Left ventricle myocardium superior (tissue), 1 donor: ENCODE results near the gene WDR7. TPM values are rescaled to one million over a fixed set of nuclear protein-coding genes. Genes with fewer than 3 reads are reported as not detected.

ENCODE experiments used
- ATAC-seq: fragments of 200-7000 bp; cut with Tn5 transposase; one replicate; pipeline ENCODE4 v1.9.1; 2020; ENCODE audit warnings: mild to moderate bottlenecking, moderate library complexity
- DNase-seq: peaks from one replicate; pipeline ENCODE4 v3.0.0-alpha.2; 2020
- intact Hi-C: fragments of 100-400 bp; cut with micrococcal nuclease; formaldehyde crosslinking; loops from one replicate; pipeline ENCODE4 v1.11.0; 2022
- long read RNA-seq: library from polyadenylated mRNA; unstranded; transcript quantifications from one replicate; pipeline ENCODE4 v2.0.0, GENCODE V29; 2021
- total RNA-seq: library from RNA; stranded (reverse); fragmentation: NEBNext Ultra II Directional; extraction: Animal tissue kit (Norgen Biotek cat#: 25700); gene quantifications from one replicate; pipeline ENCODE4 v1.2.1, GENCODE V29; 2021
- donor health status: DM: no; HTN: yes; CAD: no; lungs with severe emphysema.

WDR7 gene
- total RNA-seq: 25.8 TPM
- long read RNA-seq, partial matches to known transcripts: 10 of 12 reads
- long read RNA-seq, other reads (novel, unspliced or antisense): 2 of 12 reads

- ATAC-seq (peak; percentile 99), DNase-seq (peak; percentile 97)
- intact Hi-C loops: no loop called here
These were observed at the start of gene WDR7 for GRCh38 chr18:56650944-56651770. Gene WDR7, plus strand, starts transcription at chr18:56651359. Its CDS starts 21,157 bp downstream, at chr18:56672516.

DNA sequence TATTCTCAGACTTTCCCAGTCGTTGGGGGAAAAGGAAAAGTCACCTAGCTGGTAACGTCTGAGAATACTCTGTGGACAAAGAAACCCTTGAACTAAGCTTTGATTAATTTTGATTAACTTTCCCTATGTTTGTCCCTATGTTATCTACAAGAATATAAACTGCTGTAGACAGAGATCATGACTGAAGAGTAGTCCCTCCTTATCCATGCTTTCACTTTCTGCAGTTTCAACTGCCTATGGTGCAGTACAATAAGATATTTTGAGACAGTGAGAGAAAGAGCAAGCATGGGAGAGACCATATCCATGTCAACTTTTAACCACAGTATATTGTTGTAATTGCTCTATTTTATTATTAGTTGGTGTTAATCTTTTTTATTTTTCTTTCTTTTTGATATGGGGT is 44.5 kb upstream of the WDR7 start:
- intact Hi-C loops: no loop called here
- DNase-seq: no peak
- no peak for ATAC-seq

- intact Hi-C loops: no loop called here
- ATAC-seq (no peak), DNase-seq (no peak)
These were observed 35.2 kb upstream of the WDR7 start for GRCh38 chr18:56615738-56616520.

- ATAC-seq (no peak), DNase-seq (no peak)
- intact Hi-C loops: no loop called here
These were observed 23.2 kb upstream of the WDR7 start for GRCh38 chr18:56627991-56628390.

DNA sequence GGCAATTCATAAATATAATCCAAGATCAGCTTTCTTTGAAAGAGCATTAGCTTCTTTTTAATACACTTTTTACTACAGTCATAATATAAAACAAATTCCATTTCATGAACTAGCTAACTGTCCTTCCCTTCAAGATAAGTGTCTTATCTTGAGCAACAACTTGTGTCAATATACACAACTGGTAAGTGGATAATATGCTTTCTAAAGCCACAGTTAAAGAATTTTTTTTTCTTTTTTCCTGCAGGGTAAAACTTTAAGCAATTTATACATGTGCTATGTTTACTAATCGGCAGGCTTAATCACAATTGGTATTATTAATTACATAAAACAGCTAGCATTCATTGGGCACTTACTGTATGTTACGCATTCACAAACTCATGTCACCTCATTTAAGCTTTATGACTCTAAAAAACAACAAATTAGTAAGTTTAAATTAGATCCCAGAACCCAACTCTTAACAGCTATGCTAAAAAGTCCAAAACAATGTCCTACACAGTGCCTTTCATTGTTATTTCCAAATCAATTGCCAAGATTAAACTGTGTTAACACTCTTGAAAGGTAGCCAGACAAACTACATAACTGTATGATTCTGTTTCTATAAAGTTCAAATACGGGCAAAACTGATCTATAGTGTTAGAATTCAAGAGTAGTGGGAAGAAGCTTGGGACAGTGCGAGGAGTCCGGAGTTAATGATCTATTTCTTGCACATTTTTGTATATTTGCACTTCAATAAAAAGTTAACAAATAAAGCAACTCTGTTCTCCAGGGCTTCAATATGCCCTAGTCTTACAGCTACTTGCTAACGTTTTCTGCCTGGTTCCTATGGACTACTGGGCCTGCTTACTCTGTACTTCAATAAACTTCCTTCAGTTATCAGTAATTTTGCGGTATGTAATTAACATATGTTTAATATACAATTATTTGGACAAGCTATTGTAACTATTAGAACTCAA is 18.8 kb upstream of the WDR7 start:
- DNase-seq (no peak), ATAC-seq (no peak)
- intact Hi-C loops: no loop called here

DNA sequence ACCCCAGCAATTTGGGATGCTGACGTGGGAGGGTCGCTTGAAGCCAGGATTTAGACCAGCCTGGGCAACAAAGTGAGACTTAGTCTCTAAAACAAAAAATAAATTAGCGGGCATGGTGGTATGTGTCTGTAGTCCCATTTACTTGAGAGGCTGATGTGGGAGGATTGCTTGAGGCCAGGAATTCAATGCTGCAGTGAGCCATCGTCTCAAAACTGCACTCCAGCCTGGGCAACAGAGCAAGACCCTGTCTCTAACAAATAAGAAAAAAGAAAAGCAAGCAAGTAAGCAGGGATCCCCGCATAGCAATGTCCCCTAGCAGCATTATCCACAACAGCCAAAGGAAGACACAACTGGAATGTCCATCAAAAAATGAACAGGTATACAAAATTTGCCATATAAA is 16.2 kb upstream of the WDR7 start:
- intact Hi-C loops: no loop called here
- DNase-seq (no peak), ATAC-seq (no peak)

DNA sequence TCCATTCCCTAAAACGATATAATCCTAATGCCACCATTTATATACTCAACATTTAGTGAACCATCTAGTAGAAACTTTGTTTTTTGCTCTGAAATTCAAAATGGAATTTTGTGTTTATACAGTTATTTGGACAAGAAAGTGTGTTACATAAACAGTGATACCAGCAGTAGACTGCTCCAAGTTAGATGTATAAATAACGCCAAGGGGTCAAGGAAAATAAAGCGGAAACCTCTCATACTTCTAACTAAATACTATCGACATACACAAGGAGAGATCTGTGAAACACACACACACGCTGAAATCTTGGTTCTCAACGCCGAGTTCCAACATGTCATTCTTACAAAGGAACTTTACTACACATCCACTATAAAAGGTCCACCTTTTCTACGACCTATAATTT is 14.0 kb upstream of the WDR7 start:
- intact Hi-C loops: no loop called here
- DNase-seq (no peak), ATAC-seq (no peak)

GRCh38 chr18:56637711-56638231 is 13.4 kb upstream of the WDR7 start:
- DNase-seq (no peak), ATAC-seq (peak; percentile 20)
- intact Hi-C loops: no loop called here

GRCh38 chr18:56638232-56639103 is 12.7 kb upstream of the WDR7 start, which contains the start of gene TXNL1:
Gene TXNL1, minus strand, starts transcription at chr18:56638592. Its CDS starts 152 bp downstream, at chr18:56638440.
- DNase-seq (peak; percentile 100), ATAC-seq (peak; percentile 97)
- intact Hi-C loops: no loop called here

GRCh38 chr18:56639104-56639381 is 12.1 kb upstream of the WDR7 start:
- ATAC-seq (no peak), DNase-seq (no peak)
- intact Hi-C loops: no loop called here

- no peak for DNase-seq
- no peak for ATAC-seq
- intact Hi-C loops: no loop called here
These were observed 11.6 kb upstream of the WDR7 start for GRCh38 chr18:56639571-56639970.

DNA sequence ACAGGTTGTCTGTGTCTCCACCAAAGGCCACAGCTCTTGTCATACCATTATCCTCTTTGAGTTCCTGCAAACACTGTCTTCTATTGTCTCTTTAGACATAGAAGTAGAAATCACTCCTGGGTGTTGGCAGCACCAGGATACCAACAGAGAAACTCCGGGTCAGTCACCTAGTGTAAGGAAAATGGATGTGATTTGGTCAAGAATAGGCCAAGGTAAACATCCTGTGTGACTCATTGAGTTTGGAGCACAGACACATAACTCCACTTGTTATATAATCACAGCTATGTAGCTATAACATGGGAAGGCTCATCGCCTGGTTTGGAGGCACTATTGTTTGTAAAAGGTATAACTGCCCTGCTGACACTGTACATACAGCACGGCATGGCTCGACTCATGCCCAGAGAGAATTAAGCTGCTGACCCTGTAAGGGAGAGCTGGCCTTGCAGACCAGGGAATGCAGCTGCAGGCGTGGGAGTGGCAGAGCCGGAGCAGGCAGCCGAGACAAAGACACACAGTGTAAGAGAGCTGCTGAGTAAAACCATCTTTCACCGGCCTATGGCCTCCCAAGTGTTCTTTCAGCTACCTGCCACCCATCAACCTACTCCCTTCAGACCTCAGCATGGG is 9.3 kb upstream of the WDR7 start:
- intact Hi-C loops: no loop called here
- ATAC-seq (no peak), DNase-seq (no peak)

DNA sequence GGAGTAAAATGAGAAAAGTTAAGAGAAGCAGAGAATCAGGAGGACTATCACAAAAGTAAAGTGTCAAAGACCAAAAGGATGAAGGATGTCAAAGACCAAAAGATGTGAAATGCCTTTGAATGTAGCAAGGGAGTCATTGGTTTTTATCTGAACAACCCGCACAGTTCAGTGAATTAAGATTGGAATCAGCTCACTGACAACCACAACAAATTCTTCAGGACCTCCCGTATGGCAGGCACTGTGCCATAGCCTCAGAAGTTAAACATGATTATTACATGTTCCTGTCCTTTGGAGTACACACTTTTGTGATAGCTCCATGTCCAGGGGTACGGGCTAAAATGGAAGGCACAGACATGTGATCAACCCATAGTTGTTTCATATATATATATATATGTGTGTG is 7.8 kb upstream of the WDR7 start:
- intact Hi-C loops: no loop called here

GRCh38 chr18:56645415-56646016 is 5.6 kb upstream of the WDR7 start:
- intact Hi-C loops: no loop called here
- DNase-seq: no peak
- ATAC-seq: no peak

More for the DNA sequence above, 7.8 kb upstream of the WDR7 start:
- no peak for DNase-seq
- no peak for ATAC-seq

DNA sequence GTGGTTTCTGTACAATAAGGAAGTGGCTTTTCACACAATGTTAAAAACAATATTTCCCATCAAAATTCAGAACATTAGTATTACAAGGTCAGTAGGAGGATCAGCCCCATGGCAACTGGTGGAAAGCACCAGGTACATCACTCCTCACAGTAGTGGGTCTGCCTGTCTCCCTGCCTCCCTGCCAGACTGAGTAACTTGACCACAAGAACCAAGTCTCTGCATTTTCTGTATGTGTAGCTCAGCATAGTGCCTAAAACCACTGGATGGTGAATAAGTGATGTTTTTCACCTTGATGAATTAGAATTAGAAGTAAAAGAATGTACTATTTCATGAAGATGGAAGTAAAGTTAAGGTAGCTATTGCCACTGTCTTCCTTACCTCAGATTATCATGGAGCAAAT is 4.1 kb upstream of the WDR7 start:
- ATAC-seq: no peak
- intact Hi-C loops: no loop called here
- no peak for DNase-seq

GRCh38 chr18:56647951-56648893 is 2.9 kb upstream of the WDR7 start:
- ATAC-seq (no peak), DNase-seq (no peak)
- intact Hi-C loops: no loop called here
